Osteocyte (in vitro differentiated cells): ENCODE results near the gene ADCYAP1R1. TPM values are rescaled to one million over a fixed set of nuclear protein-coding genes. Genes with fewer than 3 reads are reported as not detected.

Experiments
- DNase-seq: peaks from one replicate; pipeline ENCODE4 v3.0.0; 2021; ENCODE audit warnings: mixed read lengths; ENCODE audit not compliant: unreplicated experiment; ENCODE audit errors: extremely low spot score
- H3K27ac Mint-ChIP-seq: one replicate; pipeline ENCODE4 v1.8.0; 2021; ENCODE audit warnings: mild to moderate bottlenecking, mixed read lengths; ENCODE audit not compliant: unreplicated experiment
- H3K27me3 Mint-ChIP-seq: one replicate; pipeline ENCODE4 v1.8.0; 2021; ENCODE audit warnings: mixed read lengths; ENCODE audit not compliant: unreplicated experiment
- H3K36me3 Mint-ChIP-seq: one replicate; pipeline ENCODE4 v1.8.0; 2021; ENCODE audit warnings: mixed read lengths; ENCODE audit not compliant: unreplicated experiment
- H3K4me1 Mint-ChIP-seq: one replicate; pipeline ENCODE4 v1.8.0; 2021; ENCODE audit warnings: mixed read lengths; ENCODE audit not compliant: unreplicated experiment
- H3K4me3 Mint-ChIP-seq: one replicate; pipeline ENCODE4 v1.8.0; 2021; ENCODE audit warnings: mild to moderate bottlenecking, moderate library complexity, mixed read lengths; ENCODE audit not compliant: unreplicated experiment
- H3K9me3 Mint-ChIP-seq: one replicate; pipeline ENCODE4 v1.8.0; 2021; ENCODE audit warnings: mixed read lengths; ENCODE audit not compliant: unreplicated experiment
- total RNA-seq: library from RNA; stranded (reverse); gene quantifications from 2 replicates; pipeline ENCODE4 v1.2.1, GENCODE V29; 2021
- TF ChIP-seq, protein P1 (sequence below): fragments of 200-600 bp; sonication (generic); IDR thresholded peaks from 2 replicates; pipeline ENCODE4 v1.5.0; 2021; ENCODE audit warnings: antibody characterized with exemption, mild to moderate bottlenecking, moderate library complexity

ADCYAP1R1 gene
- total RNA-seq, 1 donor from 2014 or later, result not detected

DNA sequence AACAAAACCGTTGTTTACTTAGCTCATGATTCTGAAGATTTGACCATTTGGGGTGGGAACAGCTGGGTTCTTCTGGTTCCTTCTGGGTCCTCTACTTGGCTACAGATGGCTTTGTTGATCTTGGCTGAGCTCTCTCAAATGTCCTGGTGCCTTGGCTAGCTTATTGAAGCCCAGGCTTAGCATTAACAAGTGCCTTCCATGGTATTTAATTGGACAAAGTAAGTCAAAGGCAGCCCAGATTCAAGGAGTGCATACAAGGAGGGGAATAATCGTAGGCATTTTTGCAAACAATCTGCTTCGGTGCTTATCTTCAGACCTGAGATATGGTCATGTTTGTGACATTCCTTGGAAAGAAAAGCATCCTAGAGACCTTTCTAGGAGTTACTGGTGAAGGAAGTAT is 81.4 kb downstream of the ADCYAP1R1 start:
- Mint-ChIP-seq H3K27ac (no peak overlapping the region), H3K36me3 (no peaks in the 10 kb centered on the region), H3K27me3 (peaks cover 25% of the 10 kb centered on the region), H3K4me1 (no peaks in the 10 kb centered on the region), H3K9me3 (no peaks in the 10 kb centered on the region), H3K4me3 (no peak overlapping the region)
- no peak for DNase-seq
- TF ChIP-seq, protein P1, sequence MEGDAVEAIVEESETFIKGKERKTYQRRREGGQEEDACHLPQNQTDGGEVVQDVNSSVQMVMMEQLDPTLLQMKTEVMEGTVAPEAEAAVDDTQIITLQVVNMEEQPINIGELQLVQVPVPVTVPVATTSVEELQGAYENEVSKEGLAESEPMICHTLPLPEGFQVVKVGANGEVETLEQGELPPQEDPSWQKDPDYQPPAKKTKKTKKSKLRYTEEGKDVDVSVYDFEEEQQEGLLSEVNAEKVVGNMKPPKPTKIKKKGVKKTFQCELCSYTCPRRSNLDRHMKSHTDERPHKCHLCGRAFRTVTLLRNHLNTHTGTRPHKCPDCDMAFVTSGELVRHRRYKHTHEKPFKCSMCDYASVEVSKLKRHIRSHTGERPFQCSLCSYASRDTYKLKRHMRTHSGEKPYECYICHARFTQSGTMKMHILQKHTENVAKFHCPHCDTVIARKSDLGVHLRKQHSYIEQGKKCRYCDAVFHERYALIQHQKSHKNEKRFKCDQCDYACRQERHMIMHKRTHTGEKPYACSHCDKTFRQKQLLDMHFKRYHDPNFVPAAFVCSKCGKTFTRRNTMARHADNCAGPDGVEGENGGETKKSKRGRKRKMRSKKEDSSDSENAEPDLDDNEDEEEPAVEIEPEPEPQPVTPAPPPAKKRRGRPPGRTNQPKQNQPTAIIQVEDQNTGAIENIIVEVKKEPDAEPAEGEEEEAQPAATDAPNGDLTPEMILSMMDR, result no peak

DNA sequence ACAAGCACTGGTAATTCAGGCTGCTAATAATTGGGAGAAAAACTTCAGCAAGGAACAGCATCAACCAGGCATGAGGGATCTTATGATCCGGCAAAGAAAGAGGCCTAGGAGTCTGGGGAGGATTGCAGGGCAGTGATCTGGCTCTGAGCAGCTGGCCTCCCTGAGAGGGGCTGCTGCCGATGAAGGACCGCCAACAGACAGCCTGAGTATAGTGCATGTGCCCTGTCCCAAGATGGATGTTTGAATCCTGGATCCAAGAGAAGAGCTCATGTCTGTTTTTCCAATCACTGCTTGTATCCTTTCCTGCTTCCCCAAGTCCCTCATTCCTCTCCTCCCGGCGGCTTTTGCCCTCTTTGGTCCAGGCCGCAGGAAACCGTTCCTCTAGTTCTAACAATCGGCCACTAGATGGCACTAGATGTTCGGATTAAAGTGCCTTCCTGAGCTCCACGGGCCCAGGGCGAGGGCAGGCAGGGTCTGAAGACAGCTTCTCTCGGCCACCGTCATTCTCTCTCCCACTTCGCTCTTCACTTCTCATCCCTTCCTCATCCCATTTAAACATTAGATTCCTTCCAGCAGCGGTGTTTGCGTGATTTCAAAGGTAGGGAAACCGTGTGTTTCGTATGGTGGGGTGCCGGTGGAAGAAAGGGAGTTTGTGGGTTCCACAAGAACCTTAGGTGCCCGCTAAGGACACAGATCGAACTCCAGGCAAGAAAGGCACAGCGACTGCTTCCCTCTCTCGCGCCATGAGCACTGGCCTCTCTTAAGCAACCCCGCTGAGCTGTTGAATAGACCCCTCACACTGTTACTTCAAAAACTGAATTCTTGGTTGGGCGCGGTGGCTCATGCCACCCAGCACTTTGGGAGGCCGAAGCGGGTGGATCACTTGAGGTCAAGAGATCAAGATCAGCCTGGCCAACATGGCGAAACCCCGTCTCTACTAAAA is 82.4 kb downstream of the ADCYAP1R1 start:
- no peak overlapping the region for H3K4me3 Mint-ChIP-seq
- H3K4me1 Mint-ChIP-seq, result no peaks in the 10 kb centered on the region
- TF ChIP-seq, protein P1, result peak; percentile 80

DNA sequence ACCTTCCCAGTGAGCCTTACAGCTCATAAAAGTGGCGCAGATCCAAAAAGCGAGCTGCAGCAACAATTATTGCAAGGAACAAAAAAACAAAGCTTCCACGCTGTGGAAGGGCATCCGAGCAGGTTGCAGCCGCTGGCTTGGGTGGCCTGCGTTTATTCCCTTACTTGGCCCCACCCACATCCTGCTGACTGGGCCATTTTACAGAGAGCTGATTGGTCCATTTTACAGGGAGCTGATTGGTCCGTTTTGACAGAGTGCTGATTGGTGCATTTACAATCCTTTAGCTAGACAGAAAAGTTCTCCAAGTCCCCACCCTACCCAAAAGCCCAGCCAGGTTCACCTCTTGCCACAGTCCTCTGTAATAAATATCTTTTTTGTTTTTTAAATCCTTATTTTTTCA is 85.1 kb downstream of the ADCYAP1R1 start:
- H3K9me3 Mint-ChIP-seq, result no peaks in the 10 kb centered on the region

More for the DNA sequence above, 82.4 kb downstream of the ADCYAP1R1 start:
- no peaks in the 10 kb centered on the region for H3K36me3 Mint-ChIP-seq
- H3K27ac Mint-ChIP-seq, result no peak overlapping the region
- H3K27me3 Mint-ChIP-seq, result peaks cover 22% of the 10 kb centered on the region
- peak; percentile 86 for DNase-seq
- H3K9me3 Mint-ChIP-seq, result no peaks in the 10 kb centered on the region

DNA sequence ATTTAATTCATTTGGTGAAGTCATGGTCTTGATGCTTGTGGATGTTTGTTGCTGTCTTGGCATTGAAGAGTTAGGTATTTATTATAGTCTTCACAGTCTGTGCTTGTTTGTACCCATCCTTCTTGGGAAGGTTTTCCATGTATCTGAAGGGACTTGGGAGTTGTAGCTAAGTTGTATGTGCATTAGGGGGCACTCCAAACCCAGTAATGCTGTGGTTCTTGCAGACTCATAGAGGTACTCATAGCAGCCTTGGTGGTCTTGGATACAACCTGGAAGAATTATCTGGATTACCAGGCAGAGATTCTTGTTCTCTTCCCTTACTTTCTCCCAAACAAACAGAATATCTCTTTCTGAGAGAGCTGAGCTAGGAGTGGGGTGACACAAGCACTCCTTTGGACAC is 93.2 kb downstream of the ADCYAP1R1 start:
- no peak overlapping the region for H3K27ac Mint-ChIP-seq
- no peaks in the 10 kb centered on the region for H3K4me1 Mint-ChIP-seq
- DNase-seq, result no peak
- H3K4me3 Mint-ChIP-seq, result no peak overlapping the region
- no peaks in the 10 kb centered on the region for H3K9me3 Mint-ChIP-seq
- TF ChIP-seq, protein P1, result no peak
- no peaks in the 10 kb centered on the region for H3K36me3 Mint-ChIP-seq
- peaks cover 54% of the 10 kb centered on the region for H3K27me3 Mint-ChIP-seq

More for the DNA sequence above, 85.1 kb downstream of the ADCYAP1R1 start:
- TF ChIP-seq, protein P1, result no peak
- Mint-ChIP-seq H3K4me3 (no peak overlapping the region), H3K4me1 (no peaks in the 10 kb centered on the region), H3K27ac (no peak overlapping the region), H3K36me3 (no peaks in the 10 kb centered on the region), H3K27me3 (peaks cover 30% of the 10 kb centered on the region)
- DNase-seq, result no peak

DNA sequence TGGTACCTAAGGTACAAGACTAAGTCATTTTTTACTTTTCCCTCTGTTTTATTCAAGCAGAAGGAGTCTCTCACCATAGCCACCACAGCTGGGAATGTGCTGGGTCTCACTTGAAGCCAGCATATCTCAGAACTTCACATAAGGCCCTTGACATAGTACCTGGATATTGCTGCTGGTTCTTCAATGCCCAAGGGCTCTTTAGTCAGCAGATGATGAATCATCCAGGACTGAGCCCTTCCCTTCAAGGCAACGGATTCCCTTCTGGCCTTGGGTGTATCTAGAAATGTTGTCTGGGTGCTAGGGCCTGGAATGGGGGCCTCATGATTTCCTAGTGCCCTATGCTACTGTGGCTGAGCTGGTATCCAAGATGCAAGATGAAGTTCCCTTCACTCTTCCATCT is 93.9 kb downstream of the ADCYAP1R1 start:
- Mint-ChIP-seq H3K27ac (no peak overlapping the region), H3K36me3 (no peaks in the 10 kb centered on the region)

More for the DNA sequence above, 93.9 kb downstream of the ADCYAP1R1 start:
- Mint-ChIP-seq H3K9me3 (no peaks in the 10 kb centered on the region), H3K27me3 (peaks cover 48% of the 10 kb centered on the region), H3K4me3 (no peak overlapping the region), H3K4me1 (no peaks in the 10 kb centered on the region)
- TF ChIP-seq, protein P1, result no peak
- no peak for DNase-seq
